NCI-H2196 (cell line): ENCODE measurements around the gene TLR1.
A peak's percentile ranks its signal among the peaks of the same experiment; 100 is the strongest.
"Not testable (repeated sequence)": the region's sequence is repeated elsewhere in the genome, so short reads cannot be mapped to it uniquely, and the experiment has no call there.

Experiments
- DNase-seq: peaks from one replicate; lab custom pipeline; 2025; ENCODE audit not compliant: unreplicated experiment; lab: John Stamatoyannopoulos, UW

The TLR1 gene

DNA sequence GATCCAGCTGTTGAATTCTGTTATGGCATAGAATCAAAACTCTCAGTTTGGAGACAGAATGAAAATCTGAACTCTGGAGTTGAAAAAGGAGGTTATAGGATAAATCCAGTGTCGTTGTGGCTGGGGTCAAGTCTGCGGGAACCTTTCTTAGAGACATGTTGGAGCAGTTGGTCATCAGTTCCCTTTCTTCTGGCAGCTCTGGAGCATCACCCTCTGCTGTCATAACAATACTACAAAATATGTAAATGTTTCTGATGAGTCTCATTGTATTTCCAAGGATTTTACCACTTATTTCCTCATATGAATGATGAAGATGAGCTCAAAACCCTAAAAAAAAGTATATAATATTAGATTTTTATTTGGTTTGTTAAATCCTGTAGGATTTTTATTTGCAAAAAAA is 29.3 kb downstream of the TLR1 start:
- no peak for DNase-seq

DNA sequence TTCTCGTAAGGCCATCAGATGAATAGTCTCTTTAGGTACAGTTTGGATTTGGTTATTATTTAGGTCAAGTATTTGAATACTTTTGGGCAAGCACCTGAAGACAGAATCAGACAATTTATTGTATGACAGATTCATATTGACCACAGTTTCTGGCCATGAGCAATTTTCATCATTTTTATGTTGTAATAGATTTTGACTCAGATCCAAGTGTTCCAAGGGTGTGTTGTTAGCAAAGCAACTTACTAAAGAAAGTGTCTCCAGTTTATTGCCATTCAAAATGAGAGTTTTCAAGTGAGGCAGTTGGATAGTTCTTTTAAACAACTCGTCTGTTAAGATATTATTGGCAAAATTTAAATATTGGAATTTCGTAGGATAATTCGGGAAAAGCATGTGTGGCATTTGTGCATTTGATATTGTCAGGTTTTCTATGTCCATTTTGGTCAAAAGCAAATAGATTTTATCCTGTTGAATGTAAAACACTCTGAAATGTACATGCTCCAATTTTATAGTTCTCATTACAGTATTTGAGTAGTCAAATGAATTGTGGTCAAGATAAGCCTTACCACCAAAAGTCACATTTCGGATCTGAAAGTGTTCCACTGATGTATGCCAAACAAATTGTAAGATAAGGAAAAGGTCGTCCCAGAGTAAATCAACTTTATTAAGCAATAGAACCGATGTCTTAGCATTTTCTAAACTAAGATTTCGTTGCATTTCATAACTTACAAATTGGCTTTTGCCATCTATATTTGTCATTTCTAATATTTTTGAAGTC is 30.2 kb downstream of the TLR1 start:
- DNase-seq = no peak

DNA sequence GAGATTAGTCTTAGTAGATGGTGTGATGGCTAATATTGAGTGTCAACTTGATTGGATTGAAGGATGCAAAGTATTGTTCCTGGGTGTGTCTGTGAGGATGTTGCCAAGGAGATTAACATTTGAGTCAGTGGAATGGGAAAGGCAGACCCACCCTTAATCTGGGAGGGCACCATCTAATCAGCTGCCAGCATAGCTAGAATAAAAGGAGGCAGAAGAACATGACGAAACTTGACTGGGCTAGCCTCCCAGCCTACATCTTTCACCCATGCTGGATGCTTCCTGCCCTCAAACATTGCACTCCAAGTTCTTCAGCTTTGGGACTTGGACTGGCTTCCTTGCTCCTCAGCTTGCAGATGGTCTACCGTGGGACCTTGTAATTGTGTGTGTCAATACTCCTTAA is 34.3 kb downstream of the TLR1 start:
- DNase-seq = not testable (repeated sequence)

DNA sequence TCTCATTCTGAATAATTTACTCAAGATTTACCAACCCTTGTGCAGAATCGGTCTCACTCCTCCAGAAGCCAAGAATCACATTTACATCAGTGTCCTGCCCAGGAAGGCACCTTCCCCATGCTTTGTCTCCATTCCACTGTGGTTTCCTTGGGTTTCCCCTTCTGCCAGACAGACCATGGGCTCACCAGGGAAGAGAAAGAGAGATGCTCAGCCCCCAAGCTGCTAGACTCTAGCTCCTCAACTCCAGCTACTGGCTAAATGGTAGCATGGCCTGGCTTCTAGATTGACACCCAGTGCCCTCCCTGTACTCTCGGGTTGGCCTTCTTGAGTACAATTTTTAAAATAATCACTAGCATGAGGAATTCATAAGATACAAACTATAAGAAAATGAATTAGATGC is 34.7 kb downstream of the TLR1 start:
- no peak for DNase-seq

DNA sequence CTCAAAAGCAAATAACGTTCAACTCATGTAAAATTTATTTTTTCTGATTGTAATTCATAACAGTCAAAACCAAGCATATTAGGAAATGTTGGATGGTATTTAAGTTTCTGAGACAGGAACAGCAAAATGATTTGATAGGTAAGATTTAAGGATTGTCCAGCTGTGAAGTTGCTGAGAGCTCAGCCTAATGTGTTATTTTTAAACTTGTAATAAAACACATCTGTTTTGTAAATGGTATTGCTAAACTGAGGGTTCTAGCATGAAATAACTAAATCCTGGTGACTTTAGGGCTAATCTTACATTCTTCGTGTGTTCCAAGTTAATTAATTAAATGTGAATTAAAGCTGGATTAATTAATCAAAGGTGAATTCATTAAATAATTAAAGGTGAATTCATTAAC is 35.1 kb downstream of the TLR1 start:
- DNase-seq = no peak

DNA sequence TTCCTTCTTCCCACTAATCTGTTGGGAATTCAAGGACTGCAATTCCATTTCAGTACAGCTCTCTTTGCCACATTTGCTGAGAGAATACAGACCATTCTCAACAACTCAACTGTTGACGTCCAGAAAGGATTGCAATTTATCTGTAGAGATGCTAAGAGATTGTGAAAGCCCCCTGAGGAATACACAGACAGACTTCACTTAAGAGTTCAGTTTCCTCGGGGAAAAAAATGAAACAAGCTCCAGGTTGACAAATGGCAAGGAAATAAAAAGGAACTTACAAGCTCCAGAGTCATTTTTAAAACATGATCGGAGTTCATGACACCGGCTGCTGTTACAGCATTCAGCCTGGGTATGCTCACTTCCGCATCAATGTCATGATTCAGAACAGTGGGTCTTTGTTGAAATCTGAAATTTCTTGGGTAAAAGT is 35.6 kb downstream of the TLR1 start:
- no peak for DNase-seq

DNA sequence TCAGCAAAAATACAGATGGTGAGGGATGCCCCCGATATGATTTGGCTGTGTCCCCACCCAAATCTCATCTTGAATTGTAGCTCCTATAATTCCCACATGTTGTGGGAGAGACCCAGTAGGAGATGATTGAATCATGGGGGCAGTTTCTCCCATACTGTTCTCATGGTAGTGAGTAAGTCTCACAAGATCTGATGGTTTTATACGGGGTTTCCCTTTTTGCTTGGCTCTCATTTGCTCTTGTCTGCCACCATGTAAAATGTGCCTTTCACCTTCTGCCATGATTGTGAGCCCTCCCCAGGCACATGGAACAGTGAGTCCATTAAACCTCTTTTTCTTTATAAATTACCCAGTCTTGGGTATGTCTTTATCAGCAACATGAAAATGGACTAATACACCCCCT is 37.7 kb downstream of the TLR1 start:
- not testable (repeated sequence) for DNase-seq

DNA sequence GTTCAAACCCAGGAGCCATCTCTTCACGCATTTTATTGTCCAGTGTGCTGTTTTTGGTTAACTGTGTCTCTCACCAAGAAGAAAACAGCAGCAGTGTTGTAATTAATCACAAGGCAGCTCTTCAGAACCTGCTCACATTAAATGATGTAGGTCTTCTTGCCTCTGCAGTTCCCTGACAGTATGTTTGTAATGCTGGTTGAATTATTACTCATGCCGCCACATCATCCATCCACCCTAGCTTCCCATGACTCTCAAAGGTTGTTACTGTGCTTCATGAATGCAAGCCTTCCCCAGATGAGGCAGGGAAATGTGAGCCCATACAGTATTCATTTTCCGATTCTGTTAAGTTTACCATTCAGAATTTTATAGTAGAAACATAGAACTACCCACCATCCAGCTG is 39.2 kb downstream of the TLR1 start:
- DNase-seq = no peak

DNA sequence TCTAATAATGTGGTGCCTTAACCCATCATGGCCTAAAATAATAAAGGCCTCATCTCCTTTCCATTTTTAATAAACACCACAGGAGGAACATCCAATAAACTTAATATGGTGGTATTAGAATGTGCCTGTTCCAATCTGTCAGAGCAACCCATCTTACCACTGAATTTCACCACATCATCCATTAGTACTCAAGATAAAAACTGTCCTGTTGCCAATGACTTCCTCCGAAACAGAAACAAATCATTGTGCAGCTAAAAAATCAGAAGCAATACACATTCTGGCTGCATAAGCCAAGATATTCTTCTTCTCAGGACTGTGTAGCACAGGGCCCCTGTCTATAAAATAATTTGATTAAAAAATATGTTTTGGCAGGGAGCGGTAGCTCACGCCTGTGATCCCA is 40.3 kb downstream of the TLR1 start:
- no peak for DNase-seq

DNA sequence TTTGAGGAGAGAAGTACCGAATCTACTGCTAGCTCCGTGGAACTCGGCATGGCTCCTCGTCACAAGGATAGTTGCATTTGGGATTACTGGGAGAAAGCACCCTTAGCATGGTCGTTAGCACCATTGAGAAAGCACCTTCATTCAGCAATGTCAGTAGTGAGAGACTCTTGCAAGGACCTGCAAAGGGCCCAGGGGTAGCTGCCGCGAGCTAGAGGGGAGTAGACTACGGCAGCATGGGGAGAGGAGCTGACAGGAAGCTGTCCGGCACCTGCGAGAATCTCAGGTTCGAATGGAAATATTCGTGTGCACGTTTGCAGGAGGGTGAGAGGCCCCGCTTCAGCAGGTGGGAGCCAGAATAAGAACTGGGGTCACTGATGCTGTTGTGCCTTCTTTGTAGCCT is 42.0 kb downstream of the TLR1 start:
- no peak for DNase-seq

DNA sequence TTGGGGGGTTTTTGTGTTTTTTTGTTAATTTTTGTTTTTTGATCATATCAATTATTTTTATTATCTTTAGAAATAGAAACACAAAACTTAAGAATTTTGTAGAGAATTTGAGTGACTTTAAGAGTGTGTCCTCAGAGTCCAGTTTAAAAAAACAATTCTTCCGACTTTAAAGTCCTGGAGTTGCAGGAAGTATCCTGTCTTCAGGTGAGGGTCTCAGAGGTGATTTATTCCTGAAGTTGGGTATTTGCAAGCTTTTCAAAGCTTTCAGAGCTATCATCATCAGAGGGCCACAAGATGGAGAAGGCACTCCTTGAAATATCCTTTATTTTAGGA is 44.8 kb downstream of the TLR1 start:
- DNase-seq = no peak

DNA sequence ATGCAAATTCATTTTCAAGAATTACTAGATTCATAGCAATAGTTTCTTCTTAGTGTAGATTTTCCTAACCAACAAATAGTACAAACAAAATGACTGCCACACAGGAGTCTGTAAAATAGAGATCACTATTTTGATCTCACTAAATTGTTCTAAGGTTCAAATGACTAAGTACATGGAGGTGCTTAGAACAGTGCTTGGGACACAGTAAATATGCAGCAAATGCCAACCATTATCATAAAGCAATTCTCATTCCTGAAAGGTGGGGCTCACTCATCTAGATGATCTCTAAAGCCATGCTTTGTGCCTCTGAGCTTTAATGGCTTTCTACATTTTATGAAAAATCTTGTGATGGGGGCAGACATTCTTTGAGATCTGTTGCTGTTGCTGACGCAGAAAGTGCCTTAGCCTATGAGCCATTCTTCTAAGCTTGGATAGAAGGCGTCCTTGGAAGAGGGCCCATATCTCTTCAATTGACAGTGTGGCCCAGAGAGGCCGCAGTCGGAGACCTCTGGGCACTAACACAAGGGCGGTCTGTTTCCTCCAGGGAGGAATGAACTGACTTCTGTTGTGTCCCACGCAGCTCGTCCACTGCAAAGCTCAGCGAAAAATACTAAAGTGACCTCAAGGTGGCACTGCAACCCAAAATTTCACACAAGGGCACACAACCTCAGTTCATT is 45.3 kb downstream of the TLR1 start:
- DNase-seq = peak; percentile 27

DNA sequence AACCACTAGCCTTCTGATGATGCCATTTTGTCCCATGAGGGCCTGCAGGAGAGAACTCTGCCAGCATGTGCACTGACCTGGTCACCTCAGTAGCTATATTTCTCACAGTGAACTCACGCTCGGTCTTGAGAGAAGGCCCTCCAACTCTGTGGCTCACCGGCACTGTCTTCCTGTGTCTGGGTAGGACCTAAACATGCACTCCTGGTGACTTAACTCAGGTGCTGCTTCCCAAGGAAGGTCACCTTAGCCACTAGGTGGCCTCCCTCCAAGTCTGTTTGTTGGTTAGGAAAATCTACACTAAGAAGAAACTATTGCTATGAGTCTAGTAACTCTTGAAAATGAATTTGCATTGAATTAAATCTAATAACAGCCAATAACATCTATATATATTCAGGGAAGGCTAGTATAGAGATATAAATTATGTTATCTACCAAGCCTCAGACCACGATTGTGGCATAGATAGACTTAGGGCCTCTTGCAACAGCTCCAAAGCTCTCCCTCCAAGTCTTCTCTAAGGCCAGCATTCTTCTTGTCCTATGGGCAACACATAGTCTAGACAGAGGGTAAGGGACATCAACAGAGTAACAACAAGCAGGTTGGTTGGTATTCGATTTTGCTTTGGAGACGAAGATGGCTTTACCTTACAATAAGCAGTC is 46.5 kb downstream of the TLR1 start:
- DNase-seq = no peak

DNA sequence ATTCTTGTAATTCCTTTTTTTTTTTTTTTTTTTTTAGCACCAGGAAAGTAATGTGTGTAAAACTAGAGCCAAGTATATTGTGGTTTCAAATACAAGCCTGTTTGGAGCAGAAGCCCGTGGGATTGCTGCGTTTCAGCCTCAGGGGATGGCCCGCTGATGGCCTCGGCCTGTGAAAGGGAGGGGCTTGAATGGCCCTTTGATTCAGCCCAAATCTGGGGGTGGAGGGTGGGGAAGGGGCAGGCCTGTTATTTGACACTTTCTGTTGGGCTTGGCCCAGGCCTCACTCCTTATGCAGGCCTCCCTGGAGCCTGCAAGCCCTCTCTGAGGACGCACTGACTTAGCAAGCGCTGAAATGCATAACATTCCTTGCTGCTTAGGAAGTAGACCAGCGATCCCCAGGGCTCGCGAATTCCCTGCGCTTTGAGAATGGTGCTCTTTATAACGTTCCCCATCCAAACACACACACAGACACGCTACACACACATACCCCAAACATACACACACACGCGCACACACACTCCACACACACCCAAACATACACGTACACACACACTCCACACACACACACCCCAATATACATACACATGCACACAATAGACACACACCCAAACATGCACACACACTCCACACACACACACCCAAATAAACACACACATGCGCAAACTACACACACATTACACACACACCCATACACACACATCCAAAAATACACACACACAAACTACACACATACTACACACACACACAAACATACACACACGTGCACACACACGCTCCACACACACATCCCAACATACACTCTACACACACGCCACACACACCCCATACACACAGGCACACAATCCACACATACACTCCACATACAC is 51.4 kb downstream of the TLR1 start:
- no peak for DNase-seq

DNA sequence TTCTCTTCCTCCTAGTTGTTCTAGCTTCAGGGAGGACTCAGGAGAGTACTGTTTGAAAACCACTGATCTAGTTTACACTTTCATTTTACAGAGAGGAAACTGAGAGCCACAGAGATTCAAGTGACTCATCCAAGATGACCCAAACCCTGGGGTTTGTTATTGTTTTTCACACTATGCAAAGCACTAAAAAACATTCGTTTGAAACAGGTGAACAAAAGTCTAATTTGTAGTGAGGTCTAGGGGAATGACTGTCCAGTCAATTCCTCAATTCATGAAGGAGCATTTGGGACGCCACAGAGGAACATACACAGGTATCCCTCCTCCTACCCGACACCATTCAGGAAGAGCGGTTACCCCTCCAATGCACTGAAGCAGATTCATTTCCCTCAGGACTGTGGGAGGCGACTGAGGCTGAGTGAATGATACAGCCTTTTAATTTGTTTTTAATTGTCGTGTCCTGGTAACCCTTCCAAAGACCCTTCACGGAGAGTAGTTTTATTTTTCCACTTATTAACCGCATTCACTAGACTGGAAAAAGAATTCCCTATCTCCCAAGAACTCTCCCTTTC is 52.1 kb downstream of the TLR1 start:
- DNase-seq = no peak

DNA sequence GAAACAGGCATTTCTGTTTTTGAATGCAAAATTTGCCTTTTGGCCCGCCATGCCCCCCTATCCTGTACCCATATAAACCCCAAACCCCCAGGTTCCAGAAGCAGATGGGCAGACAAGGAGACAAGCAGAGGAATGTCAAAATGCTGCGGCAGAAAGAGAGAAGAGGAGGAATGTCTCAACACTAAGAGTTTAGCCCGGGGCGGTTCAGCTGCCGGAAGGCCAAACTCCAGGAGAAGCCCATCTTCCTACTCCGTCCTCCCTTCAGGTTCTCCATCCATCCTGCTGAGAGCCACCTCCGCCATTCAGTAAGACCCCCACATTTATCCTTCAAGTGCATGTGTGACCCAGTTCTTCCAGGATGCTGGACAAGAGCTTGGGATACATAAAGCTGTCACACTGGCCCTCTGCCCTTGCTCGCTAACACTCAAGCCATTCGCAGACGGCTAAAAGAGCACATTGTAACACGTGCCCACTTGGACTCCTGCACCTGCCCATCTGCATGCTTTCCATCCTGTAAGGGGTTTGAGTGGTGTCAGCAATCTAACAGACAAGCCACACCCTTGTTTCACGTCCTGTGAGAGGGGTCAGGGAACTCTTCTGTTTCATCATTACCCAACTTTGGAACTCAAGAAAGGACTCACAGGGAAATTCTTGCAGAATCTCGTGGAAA is 53.1 kb downstream of the TLR1 start:
- no peak for DNase-seq

DNA sequence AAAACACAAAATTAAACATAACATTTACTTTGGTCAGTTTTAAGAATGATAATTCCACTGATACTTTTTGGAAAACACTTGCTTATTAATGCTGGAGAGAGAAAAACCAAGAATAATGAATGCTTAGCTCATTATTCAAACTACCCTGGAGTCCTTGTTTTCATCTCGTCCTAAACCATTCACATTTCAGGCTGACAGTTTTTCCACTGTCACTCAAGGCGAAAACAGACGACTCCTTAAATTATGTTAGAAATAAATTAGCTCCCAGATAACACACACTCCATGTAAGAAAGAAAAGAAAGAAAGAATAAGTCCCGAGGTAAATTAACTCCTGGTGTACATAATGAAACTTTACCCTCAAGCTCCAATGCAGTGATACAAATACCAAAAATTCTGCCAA is 55.3 kb downstream of the TLR1 start:
- no peak for DNase-seq

DNA sequence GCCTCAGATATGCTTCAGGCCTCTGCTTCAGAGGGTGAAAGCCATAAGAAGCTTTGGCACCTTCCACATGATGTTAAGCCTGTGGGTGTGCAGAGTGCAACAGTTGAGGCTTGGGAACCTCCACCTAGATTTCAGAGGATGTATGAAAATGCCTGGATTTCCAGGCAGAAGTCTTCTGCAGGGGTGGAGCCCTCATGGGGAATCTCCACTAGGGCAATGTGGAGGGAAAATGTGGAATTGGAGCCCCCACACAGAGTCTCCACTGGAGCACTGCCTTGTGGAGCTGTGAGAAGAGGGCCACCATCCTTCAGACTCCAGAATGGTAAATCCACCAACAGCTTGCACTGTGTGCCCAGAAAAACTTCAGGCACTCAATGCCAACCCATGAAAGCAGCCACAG is 57.0 kb downstream of the TLR1 start:
- DNase-seq = no peak
